ENCODE data around the gene HGFAC.

DNA sequence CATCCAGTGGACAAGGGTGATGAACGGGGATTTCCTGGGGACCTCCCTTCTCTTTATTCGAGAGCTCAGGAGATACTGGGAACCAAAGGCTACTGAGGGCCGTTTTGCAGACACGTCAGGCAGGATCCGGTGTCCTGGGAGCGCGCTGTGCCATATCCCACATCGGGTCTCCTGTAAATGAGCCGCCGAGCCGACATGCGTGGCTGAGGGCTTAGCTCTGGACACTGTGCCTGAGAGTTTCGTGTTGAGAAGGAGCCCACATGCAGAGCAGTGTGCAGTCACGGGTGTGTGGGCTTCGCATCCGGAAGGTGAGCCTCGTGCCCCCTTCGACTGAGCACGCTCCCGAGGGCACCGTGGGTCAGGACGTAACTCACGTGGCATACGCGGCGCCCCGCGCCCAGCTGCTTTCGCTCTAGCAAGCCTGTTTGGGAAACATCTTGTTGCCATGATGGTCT lies 28.5 kb upstream of the HGFAC start:
- TF ChIP-seq POLR2A (IDR thresholded peaks at IDR 0.05) = no peak
- TF ChIP-seq, protein P1, sequence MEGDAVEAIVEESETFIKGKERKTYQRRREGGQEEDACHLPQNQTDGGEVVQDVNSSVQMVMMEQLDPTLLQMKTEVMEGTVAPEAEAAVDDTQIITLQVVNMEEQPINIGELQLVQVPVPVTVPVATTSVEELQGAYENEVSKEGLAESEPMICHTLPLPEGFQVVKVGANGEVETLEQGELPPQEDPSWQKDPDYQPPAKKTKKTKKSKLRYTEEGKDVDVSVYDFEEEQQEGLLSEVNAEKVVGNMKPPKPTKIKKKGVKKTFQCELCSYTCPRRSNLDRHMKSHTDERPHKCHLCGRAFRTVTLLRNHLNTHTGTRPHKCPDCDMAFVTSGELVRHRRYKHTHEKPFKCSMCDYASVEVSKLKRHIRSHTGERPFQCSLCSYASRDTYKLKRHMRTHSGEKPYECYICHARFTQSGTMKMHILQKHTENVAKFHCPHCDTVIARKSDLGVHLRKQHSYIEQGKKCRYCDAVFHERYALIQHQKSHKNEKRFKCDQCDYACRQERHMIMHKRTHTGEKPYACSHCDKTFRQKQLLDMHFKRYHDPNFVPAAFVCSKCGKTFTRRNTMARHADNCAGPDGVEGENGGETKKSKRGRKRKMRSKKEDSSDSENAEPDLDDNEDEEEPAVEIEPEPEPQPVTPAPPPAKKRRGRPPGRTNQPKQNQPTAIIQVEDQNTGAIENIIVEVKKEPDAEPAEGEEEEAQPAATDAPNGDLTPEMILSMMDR (IDR thresholded peaks at IDR 0.05) = no peak

Data from esophagus squamous epithelium (tissue), 4 donors.